PC-9 (cell line): ENCODE data around the gene SLX4IP. TPM values are rescaled to one million over a fixed set of nuclear protein-coding genes. Genes with fewer than 3 reads are reported as not detected.

Experiments
- BruUV-seq: library from RNA; stranded (reverse); fragments of 400-500 nt; replicated peaks from 2 replicates; lab custom pipeline; 2021; lab: Mats Ljungman, UMichigan
- CTCF ChIA-PET: fragments of 300-600 bp; sonication (Branson Sonifier 250); formaldehyde crosslinking; loops from one replicate; lab custom pipeline; 2022; ENCODE audit warnings: antibody characterized with exemption; lab: Charles Lee
- POLR2A ChIA-PET: fragments of 300-600 bp; sonication (Branson Sonifier 250); formaldehyde crosslinking; loops from one replicate; lab custom pipeline; 2022; ENCODE audit warnings: antibody characterized with exemption; ENCODE audit not compliant: unreplicated experiment; lab: Charles Lee
- DNase-seq, 2 experiments: peaks; one replicate each; pipeline versions ENCODE4 v3.0.0 to v3.0.0-alpha.2; 2015 to 2022; ENCODE audit warnings: mixed read lengths in 1 of 2
- H2AFZ ChIP-seq: fragments of 200-600 bp; sonication (generic); 2 replicates; pipeline ENCODE4 v1.8.1; 2017; ENCODE audit warnings: antibody characterized with exemption
- H3F3A ChIP-seq: fragments of 200-600 bp; sonication (generic); 2 replicates; pipeline ENCODE4 v1.8.1; 2017; ENCODE audit warnings: antibody characterized with exemption, mild to moderate bottlenecking, low read depth; ENCODE audit not compliant: insufficient read depth
- H3K27ac ChIP-seq: fragments of 200-600 bp; sonication (generic); 2 replicates; pipeline ENCODE4 v1.6.1; 2016; ENCODE audit warnings: mixed run types
- H3K27me3 ChIP-seq: fragments of 200-600 bp; sonication (generic); 2 replicates; pipeline ENCODE4 v1.6.1; 2016; ENCODE audit warnings: low read depth, mixed run types; ENCODE audit not compliant: insufficient read depth
- H3K36me3 ChIP-seq: fragments of 200-600 bp; sonication (generic); 2 replicates; pipeline ENCODE4 v1.6.1; 2016; ENCODE audit warnings: low read depth, mixed run types
- H3K4me1 ChIP-seq: fragments of 200-600 bp; sonication (generic); replicated peaks from 2 replicates; pipeline ENCODE4 v1.6.1; 2016; ENCODE audit warnings: mixed run types; ENCODE audit not compliant: insufficient read depth
- H3K4me2 ChIP-seq: fragments of 200-600 bp; sonication (generic); 2 replicates; pipeline ENCODE4 v1.6.1; 2017; ENCODE audit warnings: mixed run types
- H3K4me3 ChIP-seq: fragments of 200-600 bp; sonication (generic); 2 replicates; pipeline ENCODE4 v1.6.1; 2016; ENCODE audit warnings: mixed run types
- H3K79me2 ChIP-seq: fragments of 200-600 bp; sonication (generic); 2 replicates; pipeline ENCODE4 v1.6.1; 2017; ENCODE audit warnings: low read depth, mixed run types
- H3K9me2 ChIP-seq: fragments of 200-600 bp; sonication (generic); 2 replicates; pipeline ENCODE4 v1.8.1; 2017; ENCODE audit warnings: mild to moderate bottlenecking; ENCODE audit not compliant: insufficient read depth
- H3K9me3 ChIP-seq: fragments of 200-600 bp; sonication (generic); 2 replicates; pipeline ENCODE4 v1.8.1; 2016; ENCODE audit warnings: low read depth; ENCODE audit not compliant: insufficient read depth
- H4K20me1 ChIP-seq: fragments of 200-600 bp; sonication (generic); 2 replicates; pipeline ENCODE4 v1.8.1; 2017; ENCODE audit not compliant: insufficient read depth
- CTCF ChIP-seq: fragments of 200-600 bp; sonication (generic); conservative IDR thresholded peaks from 2 replicates; pipeline ENCODE4 v1.6.1; 2017; ENCODE audit warnings: mixed run types, antibody characterized with exemption, mild to moderate bottlenecking, moderate library complexity
- EZH2 ChIP-seq: fragments of 200-600 bp; sonication (generic); IDR thresholded peaks from 2 replicates; pipeline ENCODE4 v1.8.0; 2017; ENCODE audit warnings: antibody characterized with exemption, low read depth
- intact Hi-C: fragments of 100-400 bp; cut with micrococcal nuclease; formaldehyde crosslinking; loops from one replicate; pipeline ENCODE4 v1.10.0; 2022; ENCODE audit not compliant: unreplicated experiment
- total RNA-seq: library from RNA; stranded (reverse); gene quantifications from 2 replicates; pipeline ENCODE4 v1.2.3, GENCODE V29; 2021

SLX4IP gene
- total RNA-seq, 1 experiment from 2014 or later, result 13.4 TPM

GRCh38 chr20:10605547-10606195 lies 170.6 kb downstream of the SLX4IP start:
- no peaks in the 10 kb centered on the region; the same call in 1 of the 2 replicates for H3K36me3 ChIP-seq
- no peak for DNase-seq
- no peaks in the 10 kb centered on the region for H4K20me1 ChIP-seq
- H3K27me3 ChIP-seq, result no peaks in the 10 kb centered on the region
- intact Hi-C loops, result loop anchor here (2.0 kb wide), 2 partner anchors 47 to 65 kb away; no protein-coding TSS in a partner anchor
- no peak overlapping the region for H2AFZ ChIP-seq
- H3K79me2 ChIP-seq, result 0 out of 2 replicates have a peak, but pooled peaks cover 6% of the 10 kb centered on the region
- peak overlapping the region; percentile 87 for H3K27ac ChIP-seq
- no peaks in the 10 kb centered on the region for H3K9me2 ChIP-seq
- ChIA-PET CTCF (no interaction called here), POLR2A (interaction anchor here (1.1 kb wide), 1 partner anchor 66 kb away, joined by 14 read pairs; no protein-coding TSS in a partner anchor)
- peaks cover 11% of the 10 kb centered on the region; the same call in 1 of the 2 replicates for H3F3A ChIP-seq
- H3K9me3 ChIP-seq, result no peaks in the 10 kb centered on the region
- H3K4me1 ChIP-seq, result peaks cover 36% of the 10 kb centered on the region
- peak overlapping the region; percentile 31; the same call in 1 of the 2 replicates for H3K4me2 ChIP-seq
- no peak for TF ChIP-seq EZH2
- no peak for TF ChIP-seq CTCF
- no TSS peak for BruUV-seq
- H3K4me3 ChIP-seq, result no peak overlapping the region

DNA sequence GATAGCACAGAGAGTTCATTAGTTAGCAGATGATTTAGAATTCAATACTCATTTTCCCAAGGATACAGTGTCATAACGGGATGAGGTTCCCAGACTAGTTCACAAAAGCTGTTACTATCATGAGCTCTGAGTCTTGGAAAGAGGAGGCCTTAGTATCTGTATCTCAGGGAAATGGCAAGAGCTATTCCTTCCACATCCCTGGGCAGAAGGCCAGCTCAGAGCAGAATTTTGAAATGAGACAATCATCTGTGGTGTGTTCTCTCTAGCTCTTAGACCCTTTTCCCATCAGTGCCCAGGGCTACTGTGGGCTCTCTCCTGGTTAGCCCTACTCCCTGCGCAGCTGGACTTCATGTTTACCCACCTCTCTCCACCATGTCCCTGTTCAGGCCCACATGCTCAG lies 174.2 kb downstream of the SLX4IP start:
- Histone ChIP-seq H3K27ac (peak overlapping the region; percentile 47), H3K4me1 (peaks cover 24% of the 10 kb centered on the region), H4K20me1 (no peaks in the 10 kb centered on the region), H3K4me3 (no peak overlapping the region), H2AFZ (no peak overlapping the region), H3K36me3 (no peaks in the 10 kb centered on the region; the same call in 1 of the 2 replicates), H3K79me2 (0 out of 2 replicates have a peak, but pooled peaks cover 6% of the 10 kb centered on the region), H3K4me2 (peak overlapping the region; percentile 7; the same call in 1 of the 2 replicates), H3K9me3 (no peaks in the 10 kb centered on the region), H3K27me3 (no peaks in the 10 kb centered on the region), H3K9me2 (no peaks in the 10 kb centered on the region), H3F3A (peaks cover 2% of the 10 kb centered on the region; the same call in 1 of the 2 replicates)
- no peak for DNase-seq
- CTCF ChIA-PET, result no interaction called here
- intact Hi-C loops, result no loop called here
- POLR2A ChIA-PET, result no interaction called here
- BruUV-seq, result no TSS peak
- no peak for TF ChIP-seq EZH2
- no peak for TF ChIP-seq CTCF

GRCh38 chr20:10609770-10610169 lies 174.7 kb downstream of the SLX4IP start:
- Histone ChIP-seq H3K36me3 (no peaks in the 10 kb centered on the region; the same call in 1 of the 2 replicates), H2AFZ (no peak overlapping the region), H3K27me3 (no peaks in the 10 kb centered on the region), H4K20me1 (no peaks in the 10 kb centered on the region), H3K4me2 (peak overlapping the region; percentile 7; the same call in 1 of the 2 replicates), H3F3A (no peaks in the 10 kb centered on the region), H3K27ac (peak overlapping the region; percentile 47), H3K79me2 (0 out of 2 replicates have a peak, but pooled peaks cover 6% of the 10 kb centered on the region), H3K9me2 (no peaks in the 10 kb centered on the region), H3K4me3 (no peak overlapping the region), H3K9me3 (no peaks in the 10 kb centered on the region), H3K4me1 (peaks cover 19% of the 10 kb centered on the region)
- intact Hi-C loops, result no loop called here
- CTCF ChIA-PET, result no interaction called here
- no peak for DNase-seq
- no TSS peak for BruUV-seq
- TF ChIP-seq EZH2, result no peak
- TF ChIP-seq CTCF, result no peak
- POLR2A ChIA-PET, result interaction anchor here (0.7 kb wide), 1 partner anchor 146 kb away, joined by 8 read pairs; no protein-coding TSS in a partner anchor
